Thoracic aorta (tissue), 2 donors: ENCODE results near the gene SPTAN1. TPM values are rescaled to one million over a fixed set of nuclear protein-coding genes. Genes with fewer than 3 reads are reported as not detected.
A peak's percentile ranks its signal among the peaks of the same experiment; 100 is the strongest.

Experiments used
- ATAC-seq: fragments of 150-250 bp; one replicate; pipeline ENCODE4 v1.8.0; 2017; ENCODE audit warnings: low read depth; ENCODE audit not compliant: insufficient number of reproducible peaks, low FRiP score
- DNase-seq: peaks from one replicate; pipeline ENCODE4 v3.0.0-alpha.2; 2020; ENCODE audit warnings: low spot score
- H3K27ac ChIP-seq, 2 donors: fragments of 200-600 bp; sonication (generic); 1 replicate in 1 of 2; 2 replicates in 1 of 2; pipeline ENCODE4 v1.5.1; 2016; ENCODE audit warnings: mild to moderate bottlenecking in 2 of 2, moderate library complexity in 2 of 2
- H3K27me3 ChIP-seq: fragments of 200-600 bp; sonication (generic); replicated peaks from 2 replicates; pipeline ENCODE4 v1.6.0; 2016; ENCODE audit warnings: mild to moderate bottlenecking; ENCODE audit not compliant: insufficient read depth
- H3K36me3 ChIP-seq: fragments of 200-600 bp; sonication (generic); one replicate; pipeline ENCODE4 v1.5.1; 2016
- H3K4me1 ChIP-seq, 2 donors: fragments of 200-600 bp; sonication (generic); 1 replicate in 1 of 2; 2 replicates in 1 of 2; pipeline versions ENCODE4 v1.5.1 to v1.6.0; 2016; ENCODE audit warnings: low read depth in 2 of 2, mild to moderate bottlenecking in 1 of 2; ENCODE audit not compliant: control insufficient read depth in 1 of 2
- H3K4me3 ChIP-seq: fragments of 200-600 bp; sonication (generic); 2 replicates; pipeline ENCODE4 v1.5.1; 2016; ENCODE audit warnings: mild to moderate bottlenecking
- H3K9me3 ChIP-seq: fragments of 200-600 bp; sonication (generic); 2 replicates; pipeline ENCODE4 v1.5.1; 2016
- CTCF ChIP-seq: fragments of 200-600 bp; sonication (generic); IDR thresholded peaks from one replicate; pipeline ENCODE4 v1.5.1; 2019; ENCODE audit warnings: antibody characterized with exemption
- total RNA-seq, 2 donors: library from RNA; depleted of rRNA; stranded (reverse); fragments of >200 nt; gene quantifications; one replicate each; pipeline versions ENCODE4 v1.1.0 to v1.2.3, GENCODE V29; 2016

Gene SPTAN1
- total RNA-seq, 2 donors from 2014 or later = 324 to 348 TPM

- Histone ChIP-seq H3K27me3 (no peaks in the 10 kb centered on the region), H3K27ac (peak overlapping the region; percentile 55 to 75), H3K36me3 (peaks cover 87% of the 10 kb centered on the region), H3K4me1 (peaks cover 12 to 26% of the 10 kb centered on the region in 2 donors), H3K4me3 (no peak overlapping the region), H3K9me3 (no peaks in the 10 kb centered on the region)
- TF ChIP-seq CTCF = no peak
- no peak for ATAC-seq
- DNase-seq = no peak
These were observed 76.2 kb downstream of the SPTAN1 start for GRCh38 chr9:128628471-128629048.

GRCh38 chr9:128629136-128629535 lies 76.7 kb downstream of the SPTAN1 start:
- ATAC-seq = no peak
- no peak overlapping the region for H3K4me3 ChIP-seq
- peak overlapping the region; percentile 55 to 75 for H3K27ac ChIP-seq
- DNase-seq = no peak
- H3K27me3 ChIP-seq = no peaks in the 10 kb centered on the region
- H3K4me1 ChIP-seq = peaks cover 12 to 28% of the 10 kb centered on the region in 2 donors
- no peaks in the 10 kb centered on the region for H3K9me3 ChIP-seq
- no peak for TF ChIP-seq CTCF
- peaks cover 88% of the 10 kb centered on the region for H3K36me3 ChIP-seq

DNA sequence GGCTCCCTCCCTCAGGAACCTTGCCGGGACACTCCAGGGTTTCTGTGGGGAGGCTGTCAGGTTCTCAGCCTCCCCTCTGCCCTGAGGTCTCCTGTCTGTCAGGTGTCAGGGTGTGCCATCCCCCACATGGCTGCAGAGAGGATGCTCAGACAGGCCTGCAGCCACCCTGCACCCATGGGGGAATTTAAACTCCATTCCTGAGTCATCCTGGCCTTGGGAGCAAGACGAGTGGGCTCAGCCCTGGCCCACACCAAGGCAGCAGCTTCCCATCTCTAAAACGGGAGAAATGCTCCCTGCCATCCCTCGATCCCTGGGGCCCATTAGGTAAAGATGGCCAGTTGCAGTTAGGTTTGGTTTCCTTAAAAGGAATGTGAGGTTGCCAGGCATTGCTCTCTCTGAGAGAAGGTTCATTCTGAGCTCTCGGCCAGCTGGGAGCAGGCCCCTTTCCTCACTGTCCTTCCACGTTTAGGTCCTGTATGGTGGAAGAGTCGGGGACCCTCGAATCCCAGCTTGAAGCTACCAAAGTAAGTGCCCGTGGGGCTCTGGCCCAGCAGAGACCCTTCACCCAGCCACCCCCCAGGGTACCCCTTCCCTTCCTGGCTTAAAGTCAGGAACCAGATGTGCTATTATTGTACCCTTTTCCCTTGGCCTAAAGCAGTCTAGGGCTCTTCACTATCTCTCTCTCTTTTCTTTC lies 77.6 kb downstream of the SPTAN1 start:
- no peak for TF ChIP-seq CTCF
- DNase-seq = no peak
- H3K36me3 ChIP-seq = peaks cover 83% of the 10 kb centered on the region
- H3K27ac ChIP-seq = peak overlapping the region in 1 of 2 donors; percentile 6
- no peak overlapping the region for H3K4me3 ChIP-seq
- peaks cover 18 to 36% of the 10 kb centered on the region in 2 donors for H3K4me1 ChIP-seq
- H3K9me3 ChIP-seq = no peaks in the 10 kb centered on the region
- no peaks in the 10 kb centered on the region for H3K27me3 ChIP-seq
- no peak for ATAC-seq

DNA sequence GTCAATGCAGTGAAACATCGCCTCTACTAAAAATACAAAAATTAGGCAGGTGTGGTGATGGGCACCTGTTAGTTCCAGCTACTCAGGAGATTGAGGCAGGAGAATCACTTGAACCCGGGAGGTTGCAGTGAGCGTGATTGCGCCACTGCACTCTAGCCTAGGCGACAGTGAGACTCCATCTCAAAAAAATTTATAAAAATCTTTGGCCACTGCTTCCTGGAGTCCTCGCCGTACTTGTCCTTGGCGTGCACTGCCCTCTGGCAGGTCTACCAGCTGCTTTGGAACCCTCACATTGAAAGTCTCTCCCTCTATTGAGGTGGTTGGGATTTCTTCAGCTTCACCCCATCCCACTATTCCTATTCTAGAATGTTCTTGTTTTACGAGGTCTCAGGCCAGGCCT lies 79.2 kb downstream of the SPTAN1 start:
- Histone ChIP-seq H3K27me3 (no peaks in the 10 kb centered on the region), H3K27ac (no peak overlapping the region), H3K36me3 (peaks cover 67% of the 10 kb centered on the region), H3K9me3 (no peaks in the 10 kb centered on the region), H3K4me1 (peaks cover 24 to 51% of the 10 kb centered on the region in 2 donors), H3K4me3 (no peak overlapping the region)
- no peak for TF ChIP-seq CTCF
- DNase-seq = no peak
- ATAC-seq = no peak

DNA sequence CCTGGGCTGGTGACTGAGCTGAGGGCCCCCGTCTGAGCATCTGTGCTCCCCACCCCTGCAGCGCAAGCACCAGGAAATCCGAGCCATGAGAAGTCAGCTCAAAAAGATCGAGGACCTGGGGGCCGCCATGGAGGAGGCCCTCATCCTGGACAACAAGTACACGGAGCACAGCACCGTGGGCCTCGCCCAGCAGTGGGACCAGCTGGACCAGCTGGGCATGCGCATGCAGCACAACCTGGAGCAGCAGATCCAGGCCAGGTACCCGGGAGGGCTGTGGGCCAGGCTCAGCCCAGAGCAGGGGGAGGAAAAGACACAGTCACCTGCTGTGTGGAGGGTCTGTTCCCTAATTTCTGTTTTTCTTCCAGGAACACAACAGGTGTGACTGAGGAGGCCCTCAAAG lies 79.7 kb downstream of the SPTAN1 start:
- DNase-seq (no peak), ATAC-seq (no peak)
- Histone ChIP-seq H3K36me3 (peaks cover 62% of the 10 kb centered on the region), H3K27me3 (no peaks in the 10 kb centered on the region), H3K4me3 (no peak overlapping the region), H3K9me3 (no peaks in the 10 kb centered on the region), H3K27ac (no peak overlapping the region), H3K4me1 (peaks cover 24 to 48% of the 10 kb centered on the region in 2 donors)
- no peak for TF ChIP-seq CTCF
